Esophagus (tissue), 2 donors: ENCODE measurements around the gene ANO3. TPM values are rescaled to one million over a fixed set of nuclear protein-coding genes. Genes with fewer than 3 reads are reported as not detected.
A peak's percentile ranks its signal among the peaks of the same experiment; 100 is the strongest.

ENCODE experiments used
- H3K27ac ChIP-seq, 2 donors: one replicate each; pipeline ENCODE4 v1.5.1; 2013; ENCODE audit warnings: low read depth in 2 of 2, mild to moderate bottlenecking in 2 of 2, inconsistent platforms in 1 of 2, low read length in 1 of 2, moderate library complexity in 1 of 2
- H3K27me3 ChIP-seq, 2 donors: one replicate each; pipeline ENCODE4 v1.6.1; 2013; ENCODE audit warnings: low read length in 2 of 2, control low read depth in 1 of 2, mild to moderate bottlenecking in 1 of 2; ENCODE audit not compliant: insufficient read depth in 2 of 2, control insufficient read depth in 1 of 2
- H3K36me3 ChIP-seq, 2 donors: one replicate each; pipeline ENCODE4 v1.6.1; 2013; ENCODE audit warnings: low read length in 1 of 2; ENCODE audit not compliant: control insufficient read depth in 2 of 2, insufficient read depth in 2 of 2
- H3K4me1 ChIP-seq, 2 donors: one replicate each; pipeline ENCODE4 v1.6.1; 2013; ENCODE audit warnings: low read length in 1 of 2; ENCODE audit not compliant: control insufficient read depth in 2 of 2, insufficient read depth in 2 of 2
- H3K4me3 ChIP-seq, 2 donors: one replicate each; pipeline ENCODE4 v1.5.1; 2013; ENCODE audit warnings: low read length in 2 of 2, mild to moderate bottlenecking in 2 of 2, low read depth in 1 of 2, moderate library complexity in 1 of 2
- H3K9me3 ChIP-seq, 2 donors: one replicate each; pipeline ENCODE4 v1.6.1; 2013; ENCODE audit warnings: mild to moderate bottlenecking in 2 of 2, low read depth in 1 of 2, low read length in 1 of 2, moderate library complexity in 1 of 2; ENCODE audit not compliant: control insufficient read depth in 2 of 2, insufficient read depth in 1 of 2
- WGBS, 2 donors: extraction: QIAGEN DNeasy Blood & Tissue Kit; methylation state at CpG; one replicate each; pipeline ENCODE4 v1.1.7; 2013; 5-methylcytosine and 5-hydroxymethylcytosine counted together
- polyA plus RNA-seq, 2 donors: library from polyadenylated mRNA; stranded (reverse); fragments of 200-250 nt; gene quantifications; one replicate each; pipeline ENCODE4 v1.2.3, GENCODE V29; 2013
- donor health status: healthy with polysubstance abuse.
- donor health status: Bipolar disorder and iron deficiency.

Gene ANO3
- polyA plus RNA-seq, 2 donors, result 0.01 TPM; not detected in 1

- no peaks in the 10 kb centered on the region for H3K4me1 ChIP-seq
- no peak overlapping the region for H3K4me3 ChIP-seq
- 82 to 86% methylated on average over 2 of the region's 2 CpGs for WGBS, 2 donors
- H3K27ac ChIP-seq, result no peak overlapping the region
- H3K36me3 ChIP-seq, result no peaks in the 10 kb centered on the region
- no peaks in the 10 kb centered on the region for H3K9me3 ChIP-seq
- H3K27me3 ChIP-seq, result no peaks in the 10 kb centered on the region
Observed at GRCh38 chr11:26597899-26598298, 266.0 kb downstream of the ANO3 start.

DNA sequence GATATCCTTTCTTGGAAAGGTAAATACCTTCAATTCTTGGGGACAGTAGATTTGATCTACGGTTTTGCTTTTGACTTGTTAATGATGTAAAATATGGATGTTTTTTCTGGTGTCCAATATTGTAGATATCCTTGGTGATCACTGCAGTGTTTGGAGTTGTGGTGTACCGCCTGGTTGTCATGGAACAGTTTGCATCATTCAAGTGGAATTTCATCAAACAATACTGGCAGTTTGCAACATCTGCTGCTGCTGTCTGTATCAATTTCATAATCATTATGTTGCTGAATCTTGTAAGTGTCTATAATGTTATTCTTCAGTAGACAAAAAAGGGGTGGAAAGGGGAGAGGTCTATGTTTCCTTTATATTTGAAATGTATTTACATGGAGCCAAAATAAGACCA lies 267.5 kb downstream of the ANO3 start:
- no peaks in the 10 kb centered on the region for H3K9me3 ChIP-seq
- no peak overlapping the region for H3K4me3 ChIP-seq
- H3K27ac ChIP-seq, result no peak overlapping the region
- H3K36me3 ChIP-seq, result no peaks in the 10 kb centered on the region
- H3K4me1 ChIP-seq, result no peaks in the 10 kb centered on the region
- WGBS, 2 donors, result 54 to 81% methylated on average over 2 of the region's 2 CpGs
- H3K27me3 ChIP-seq, result no peaks in the 10 kb centered on the region

DNA sequence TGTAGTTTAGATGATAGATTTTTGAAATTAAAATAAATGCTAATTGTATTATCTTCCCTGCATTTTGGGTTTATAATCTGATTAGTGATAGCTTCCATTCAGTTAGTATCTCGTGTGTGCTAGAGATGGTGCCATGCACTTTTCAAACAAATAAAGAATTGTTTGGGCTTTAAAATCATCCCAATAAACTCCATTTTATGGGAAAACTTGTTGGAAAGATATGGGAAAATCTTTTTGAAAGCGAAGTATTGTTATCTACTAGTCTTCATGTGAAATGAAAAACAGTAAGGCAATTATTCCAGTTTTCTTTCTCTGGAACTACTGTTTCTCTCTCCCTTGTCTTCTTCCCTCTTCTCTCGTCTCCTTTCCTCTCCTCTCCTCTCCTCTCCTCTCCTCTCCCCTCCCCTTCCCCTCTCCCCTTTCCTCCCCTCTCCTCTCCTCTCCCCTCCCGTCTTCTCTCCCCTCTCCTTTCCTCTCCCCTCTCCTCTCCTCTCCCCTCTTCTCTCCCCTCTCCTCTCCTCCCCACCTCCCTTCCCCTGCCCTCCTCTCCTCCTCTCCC lies 268.0 kb downstream of the ANO3 start:
- no peaks in the 10 kb centered on the region for H3K9me3 ChIP-seq
- no peak overlapping the region for H3K27ac ChIP-seq
- no peaks in the 10 kb centered on the region for H3K27me3 ChIP-seq
- no peaks in the 10 kb centered on the region for H3K36me3 ChIP-seq
- no peaks in the 10 kb centered on the region for H3K4me1 ChIP-seq
- WGBS, 2 donors, result 78 to 82% methylated on average over 3 of the region's 4 CpGs
- H3K4me3 ChIP-seq, result no peak overlapping the region

DNA sequence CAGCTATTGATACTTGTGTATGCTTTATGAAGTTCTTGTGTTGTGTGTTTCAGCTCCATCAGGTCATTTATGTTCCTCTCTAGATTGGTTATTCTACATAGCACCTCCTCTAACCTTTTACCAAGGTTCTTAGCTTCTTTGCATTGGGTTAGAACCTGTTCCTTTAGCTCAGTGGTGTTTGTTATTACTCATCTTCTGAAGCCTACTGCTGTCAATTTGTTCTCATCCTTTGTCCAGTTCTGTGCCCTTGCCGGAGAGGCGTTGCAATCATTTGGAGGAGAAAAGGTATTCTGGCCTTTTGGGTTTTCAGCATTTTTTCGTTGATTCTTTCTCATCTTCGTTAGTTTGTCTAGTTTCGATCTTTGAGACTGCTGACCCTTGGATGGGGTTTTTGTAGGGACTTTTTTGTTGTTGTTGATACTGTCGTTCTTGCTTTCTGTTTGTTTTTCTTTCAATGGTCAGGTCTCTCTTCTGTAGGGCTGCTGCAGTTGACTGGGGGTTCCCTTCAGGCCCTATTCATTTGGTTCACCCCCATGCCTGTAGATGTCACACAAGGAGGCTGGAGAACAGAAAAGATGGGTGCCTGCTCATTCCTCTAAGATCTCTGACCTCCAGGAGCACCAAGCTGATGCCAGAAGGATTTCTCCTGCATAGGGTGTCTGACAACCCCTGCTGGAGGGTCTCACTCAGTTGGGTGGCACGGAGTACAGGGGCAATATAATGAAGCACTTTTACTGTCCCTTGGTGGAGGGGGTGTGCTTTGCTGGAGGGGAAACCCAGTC lies 276.0 kb downstream of the ANO3 start:
- Histone ChIP-seq H3K36me3 (no peaks in the 10 kb centered on the region), H3K27ac (no peak overlapping the region), H3K27me3 (no peaks in the 10 kb centered on the region), H3K4me1 (no peaks in the 10 kb centered on the region), H3K9me3 (no peaks in the 10 kb centered on the region), H3K4me3 (no peak overlapping the region)
- WGBS, 2 donors, result 75 to 85% methylated on average over 7 of the region's 7 CpGs

- WGBS, 2 donors, result 70 to 85% methylated on average over 9 of the region's 9 CpGs
- H3K4me3 ChIP-seq, result no peak overlapping the region
Observed at GRCh38 chr11:26608507-26609146, 276.7 kb downstream of the ANO3 start.

DNA sequence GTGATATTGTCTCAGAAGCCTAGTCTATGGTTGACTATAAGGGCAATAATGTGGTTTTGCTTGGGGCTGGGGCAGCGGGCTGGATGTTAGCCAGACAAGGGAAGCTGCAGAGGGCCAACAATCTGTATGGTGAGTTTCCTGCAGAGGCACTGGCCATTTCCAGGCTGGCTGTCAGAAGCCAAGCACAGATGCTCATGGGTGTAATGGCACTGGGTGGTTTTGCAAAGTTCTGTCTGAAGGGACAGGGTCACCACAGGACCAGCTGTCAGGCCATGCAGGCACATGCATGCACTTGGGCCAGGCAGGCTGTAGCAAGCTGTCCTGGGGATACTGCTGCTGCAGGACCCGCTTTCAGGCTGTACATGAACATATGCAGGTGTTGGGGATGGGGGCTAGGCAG lies 281.8 kb downstream of the ANO3 start:
- H3K27ac ChIP-seq, result no peak overlapping the region

More at GRCh38 chr11:26608507-26609146, 276.7 kb downstream of the ANO3 start:
- Histone ChIP-seq H3K27me3 (no peaks in the 10 kb centered on the region), H3K36me3 (no peaks in the 10 kb centered on the region), H3K9me3 (peaks cover 0 to under 1% of the 10 kb centered on the region in 2 donors), H3K4me1 (no peaks in the 10 kb centered on the region), H3K27ac (no peak overlapping the region)

GRCh38 chr11:26618441-26618840 lies 286.5 kb downstream of the ANO3 start:
- Histone ChIP-seq H3K27ac (no peak overlapping the region), H3K9me3 (peaks cover 0 to 4% of the 10 kb centered on the region in 2 donors), H3K36me3 (no peaks in the 10 kb centered on the region), H3K4me1 (no peaks in the 10 kb centered on the region), H3K4me3 (no peak overlapping the region), H3K27me3 (no peaks in the 10 kb centered on the region)
- 26 to 48% methylated on average over 1 of the region's 1 CpG for WGBS, 2 donors

More for the DNA sequence above, 281.8 kb downstream of the ANO3 start:
- Histone ChIP-seq H3K4me3 (no peak overlapping the region), H3K9me3 (peaks cover 0 to 4% of the 10 kb centered on the region in 2 donors), H3K27me3 (no peaks in the 10 kb centered on the region), H3K36me3 (no peaks in the 10 kb centered on the region), H3K4me1 (no peaks in the 10 kb centered on the region)
- 68 to 88% methylated on average over 2 of the region's 2 CpGs for WGBS, 2 donors

- H3K4me3 ChIP-seq, result no peak overlapping the region
- H3K9me3 ChIP-seq, result no peaks in the 10 kb centered on the region
- H3K36me3 ChIP-seq, result no peaks in the 10 kb centered on the region
- peak overlapping the region in 1 of 2 donors; percentile 70 for H3K27ac ChIP-seq
- H3K27me3 ChIP-seq, result no peaks in the 10 kb centered on the region
- 80% methylated on average over 1 of the region's 1 CpG for WGBS, 2 donors
- H3K4me1 ChIP-seq, result no peaks in the 10 kb centered on the region
Observed at GRCh38 chr11:26620282-26621045, 288.5 kb downstream of the ANO3 start.

DNA sequence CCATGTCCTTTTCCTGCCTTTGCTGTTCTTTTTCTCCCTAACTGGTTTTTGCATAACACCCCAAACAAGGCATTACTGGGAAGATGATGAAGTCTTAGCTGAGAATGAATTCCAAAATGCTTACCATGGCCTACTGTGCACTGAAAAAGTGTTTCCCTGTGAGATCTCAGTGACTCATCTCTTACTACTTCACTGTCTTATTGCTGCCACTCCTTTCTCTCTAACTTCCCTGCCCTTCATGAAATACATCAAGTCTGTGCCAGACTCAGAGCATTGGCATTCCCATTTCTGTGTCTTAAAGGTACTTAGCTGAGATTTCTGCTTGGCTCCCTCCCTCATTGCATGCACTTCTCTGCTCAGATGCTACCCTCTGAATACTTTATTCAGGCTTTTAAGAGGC lies 289.2 kb downstream of the ANO3 start:
- Histone ChIP-seq H3K27me3 (no peaks in the 10 kb centered on the region), H3K36me3 (no peaks in the 10 kb centered on the region), H3K9me3 (no peaks in the 10 kb centered on the region), H3K4me3 (no peak overlapping the region), H3K27ac (peak overlapping the region in 1 of 2 donors; percentile 70), H3K4me1 (no peaks in the 10 kb centered on the region)
